ENCODE results near the gene JMJD1C.

DNA sequence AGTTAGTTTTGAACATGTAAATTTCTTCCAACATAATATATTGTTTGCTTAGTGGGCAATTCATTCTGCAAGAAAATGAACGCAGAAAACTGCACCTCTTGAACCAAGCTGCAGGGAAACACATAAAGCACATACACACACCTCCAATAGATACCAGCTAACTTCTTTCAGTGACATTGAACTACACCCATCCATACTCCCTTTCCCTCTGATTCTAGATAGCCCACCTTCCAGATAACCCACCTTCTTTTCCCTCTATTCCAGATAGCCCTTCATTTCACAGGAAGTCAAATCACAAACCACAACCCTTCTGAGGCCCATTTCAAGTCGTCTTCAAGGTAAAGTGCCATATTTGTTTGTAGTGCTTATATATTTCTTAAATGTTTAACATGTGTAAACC is 304.2 kb downstream of the JMJD1C start:
- TF ChIP-seq, protein P1, sequence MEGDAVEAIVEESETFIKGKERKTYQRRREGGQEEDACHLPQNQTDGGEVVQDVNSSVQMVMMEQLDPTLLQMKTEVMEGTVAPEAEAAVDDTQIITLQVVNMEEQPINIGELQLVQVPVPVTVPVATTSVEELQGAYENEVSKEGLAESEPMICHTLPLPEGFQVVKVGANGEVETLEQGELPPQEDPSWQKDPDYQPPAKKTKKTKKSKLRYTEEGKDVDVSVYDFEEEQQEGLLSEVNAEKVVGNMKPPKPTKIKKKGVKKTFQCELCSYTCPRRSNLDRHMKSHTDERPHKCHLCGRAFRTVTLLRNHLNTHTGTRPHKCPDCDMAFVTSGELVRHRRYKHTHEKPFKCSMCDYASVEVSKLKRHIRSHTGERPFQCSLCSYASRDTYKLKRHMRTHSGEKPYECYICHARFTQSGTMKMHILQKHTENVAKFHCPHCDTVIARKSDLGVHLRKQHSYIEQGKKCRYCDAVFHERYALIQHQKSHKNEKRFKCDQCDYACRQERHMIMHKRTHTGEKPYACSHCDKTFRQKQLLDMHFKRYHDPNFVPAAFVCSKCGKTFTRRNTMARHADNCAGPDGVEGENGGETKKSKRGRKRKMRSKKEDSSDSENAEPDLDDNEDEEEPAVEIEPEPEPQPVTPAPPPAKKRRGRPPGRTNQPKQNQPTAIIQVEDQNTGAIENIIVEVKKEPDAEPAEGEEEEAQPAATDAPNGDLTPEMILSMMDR (IDR thresholded peaks at IDR 0.05), result no peak
- TF ChIP-seq RFX5 (IDR thresholded peaks at IDR 0.05) (no peak), CHD2 (IDR thresholded peaks at IDR 0.05; ENCODE audit: low read length, partially characterized antibody) (no peak)
